ENCODE results near the gene ZNF544.

DNA sequence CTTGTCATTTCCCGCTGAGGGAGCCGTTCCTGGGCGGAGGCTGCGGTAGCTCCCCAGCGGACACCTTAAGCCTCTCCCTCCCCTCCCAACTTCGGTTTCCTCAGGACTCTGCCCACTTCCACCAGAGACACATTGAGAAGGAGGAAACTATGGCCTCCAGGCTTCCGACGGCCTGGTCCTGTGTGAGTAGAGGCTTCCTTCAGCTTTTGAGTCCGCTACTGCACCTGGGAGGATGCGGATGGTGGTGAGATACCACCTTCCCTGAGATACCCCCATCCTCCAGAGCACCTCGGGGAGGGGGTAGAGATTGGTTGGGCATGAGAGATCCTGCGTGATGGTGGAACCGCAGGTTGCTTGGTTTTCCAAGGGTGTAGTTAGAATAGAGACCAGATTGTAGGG lies 44.9 kb upstream of the ZNF544 start:
- TF ChIP-seq, protein P1, sequence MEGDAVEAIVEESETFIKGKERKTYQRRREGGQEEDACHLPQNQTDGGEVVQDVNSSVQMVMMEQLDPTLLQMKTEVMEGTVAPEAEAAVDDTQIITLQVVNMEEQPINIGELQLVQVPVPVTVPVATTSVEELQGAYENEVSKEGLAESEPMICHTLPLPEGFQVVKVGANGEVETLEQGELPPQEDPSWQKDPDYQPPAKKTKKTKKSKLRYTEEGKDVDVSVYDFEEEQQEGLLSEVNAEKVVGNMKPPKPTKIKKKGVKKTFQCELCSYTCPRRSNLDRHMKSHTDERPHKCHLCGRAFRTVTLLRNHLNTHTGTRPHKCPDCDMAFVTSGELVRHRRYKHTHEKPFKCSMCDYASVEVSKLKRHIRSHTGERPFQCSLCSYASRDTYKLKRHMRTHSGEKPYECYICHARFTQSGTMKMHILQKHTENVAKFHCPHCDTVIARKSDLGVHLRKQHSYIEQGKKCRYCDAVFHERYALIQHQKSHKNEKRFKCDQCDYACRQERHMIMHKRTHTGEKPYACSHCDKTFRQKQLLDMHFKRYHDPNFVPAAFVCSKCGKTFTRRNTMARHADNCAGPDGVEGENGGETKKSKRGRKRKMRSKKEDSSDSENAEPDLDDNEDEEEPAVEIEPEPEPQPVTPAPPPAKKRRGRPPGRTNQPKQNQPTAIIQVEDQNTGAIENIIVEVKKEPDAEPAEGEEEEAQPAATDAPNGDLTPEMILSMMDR (IDR thresholded peaks at IDR 0.05) = no peak
- no peak for TF ChIP-seq POLR2A (IDR thresholded peaks at IDR 0.05)
